Superior temporal gyrus (tissue), 1 donor: ENCODE data around the gene MLLT3.
A peak's percentile ranks its signal among the peaks of the same experiment; 100 is the strongest.

Source experiments
- DNase-seq: peaks from one replicate; pipeline ENCODE4 v3.0.0-alpha.2; 2016; ENCODE audit errors: extremely low spot score

The MLLT3 gene

GRCh38 chr9:20349568-20349967 is 272.7 kb downstream of the MLLT3 start:
- DNase-seq, result no peak

GRCh38 chr9:20343325-20343724 is 279.0 kb downstream of the MLLT3 start:
- DNase-seq, result no peak

GRCh38 chr9:20340511-20340861 is 281.8 kb downstream of the MLLT3 start:
- no peak for DNase-seq

- no peak for DNase-seq
Measured at GRCh38 chr9:20335668-20336332, 286.5 kb downstream of the MLLT3 start.

- DNase-seq, result no peak
Measured at GRCh38 chr9:20333991-20334390, 288.3 kb downstream of the MLLT3 start.

GRCh38 chr9:20331095-20331685 is 291.1 kb downstream of the MLLT3 start:
- DNase-seq, result no peak

- DNase-seq, result no peak
Measured at GRCh38 chr9:20330688-20331087, 291.6 kb downstream of the MLLT3 start.

GRCh38 chr9:20326516-20326915 is 295.8 kb downstream of the MLLT3 start:
- no peak for DNase-seq

GRCh38 chr9:20325008-20325407 is 297.3 kb downstream of the MLLT3 start:
- DNase-seq, result no peak

- no peak for DNase-seq
Measured at GRCh38 chr9:20322212-20322611, 300.1 kb downstream of the MLLT3 start.

GRCh38 chr9:20321423-20322082 is 300.7 kb downstream of the MLLT3 start:
- DNase-seq, result no peak

GRCh38 chr9:20320921-20321320 is 301.4 kb downstream of the MLLT3 start:
- DNase-seq, result no peak

- DNase-seq, result no peak
Measured at GRCh38 chr9:20319641-20320337, 302.5 kb downstream of the MLLT3 start.

- no peak for DNase-seq
Measured at GRCh38 chr9:20319241-20319640, 303.1 kb downstream of the MLLT3 start.

- no peak for DNase-seq
Measured at GRCh38 chr9:20317701-20318100, 304.6 kb downstream of the MLLT3 start.

- no peak for DNase-seq
Measured at GRCh38 chr9:20316372-20316771, 305.9 kb downstream of the MLLT3 start.

- DNase-seq, result peak; percentile 22
Measured at GRCh38 chr9:20315677-20316076, 306.6 kb downstream of the MLLT3 start.

- no peak for DNase-seq
Measured at GRCh38 chr9:20314981-20315380, 307.3 kb downstream of the MLLT3 start.

- DNase-seq, result no peak
Measured at GRCh38 chr9:20313415-20313814, 308.9 kb downstream of the MLLT3 start.

- no peak for DNase-seq
Measured at GRCh38 chr9:20312732-20313131, 309.6 kb downstream of the MLLT3 start.

- no peak for DNase-seq
Measured at GRCh38 chr9:20310024-20310423, 312.3 kb downstream of the MLLT3 start.

GRCh38 chr9:20309124-20309523 is 313.2 kb downstream of the MLLT3 start:
- DNase-seq, result no peak

- no peak for DNase-seq
Measured at GRCh38 chr9:20307621-20308020, 314.7 kb downstream of the MLLT3 start.
